Measurements from ENCODE around the gene ANKRD39. TPM values are rescaled to one million over a fixed set of nuclear protein-coding genes. Genes with fewer than 3 reads are reported as not detected.

ANKRD39 gene
- total and polyA plus RNA-seq, 4 donors, result 4.7 to 22.7 (median 10.7) TPM

DNA sequence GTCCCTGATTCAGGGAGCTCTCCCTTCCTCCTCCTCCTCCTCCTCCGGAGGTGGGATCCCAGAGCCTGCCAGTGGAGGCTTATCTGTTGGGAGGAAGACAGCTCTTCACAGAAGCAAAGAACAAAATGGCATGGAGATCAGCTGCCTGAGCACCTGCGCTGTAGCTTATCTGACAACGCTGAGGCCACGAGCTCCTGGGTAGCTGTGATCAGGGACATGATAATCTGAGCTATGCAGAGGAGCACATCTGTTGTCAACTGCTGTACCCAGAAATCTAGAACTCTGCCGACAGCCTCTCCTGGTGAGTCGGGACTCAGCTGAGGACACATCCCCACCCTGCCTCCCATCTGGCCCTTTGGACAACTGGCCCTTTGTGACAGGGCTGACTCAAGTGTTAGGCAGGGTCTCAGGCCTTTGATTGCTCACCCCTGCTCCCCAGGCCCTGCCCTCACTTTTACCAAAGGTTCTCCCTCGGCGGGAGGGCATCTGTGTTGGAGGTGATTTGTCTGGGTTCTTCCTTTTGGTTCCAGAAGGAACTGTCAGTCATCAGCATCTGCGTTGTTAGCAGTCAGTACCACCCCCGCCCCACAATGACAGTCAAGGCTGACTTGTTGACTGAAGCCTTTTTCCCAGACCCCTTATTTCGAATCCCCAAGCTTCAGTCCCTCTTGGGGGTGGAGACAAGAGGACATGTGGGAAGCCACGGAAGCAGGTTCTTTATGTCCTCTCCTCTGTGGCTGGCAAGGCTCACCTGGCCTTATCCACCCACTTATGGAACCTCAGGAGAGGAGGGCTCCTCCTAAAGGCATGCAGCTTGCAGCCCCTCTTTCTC lies 47.6 kb downstream of the ANKRD39 start:
- TF ChIP-seq FOXA2 (IDR thresholded peaks at IDR 0.05) (no peak), EGR1 (IDR thresholded peaks at IDR 0.05; ENCODE audit: low read depth in 2 of 2) (no peak), NR2F2 (IDR thresholded peaks at IDR 0.05) (no peak), FOXA1 (IDR thresholded peaks at IDR 0.05) (no peak), JUND (IDR thresholded peaks at IDR 0.05) (no peak), SP1 (IDR thresholded peaks at IDR 0.05) (no peak)
- TF ChIP-seq, protein P1, sequence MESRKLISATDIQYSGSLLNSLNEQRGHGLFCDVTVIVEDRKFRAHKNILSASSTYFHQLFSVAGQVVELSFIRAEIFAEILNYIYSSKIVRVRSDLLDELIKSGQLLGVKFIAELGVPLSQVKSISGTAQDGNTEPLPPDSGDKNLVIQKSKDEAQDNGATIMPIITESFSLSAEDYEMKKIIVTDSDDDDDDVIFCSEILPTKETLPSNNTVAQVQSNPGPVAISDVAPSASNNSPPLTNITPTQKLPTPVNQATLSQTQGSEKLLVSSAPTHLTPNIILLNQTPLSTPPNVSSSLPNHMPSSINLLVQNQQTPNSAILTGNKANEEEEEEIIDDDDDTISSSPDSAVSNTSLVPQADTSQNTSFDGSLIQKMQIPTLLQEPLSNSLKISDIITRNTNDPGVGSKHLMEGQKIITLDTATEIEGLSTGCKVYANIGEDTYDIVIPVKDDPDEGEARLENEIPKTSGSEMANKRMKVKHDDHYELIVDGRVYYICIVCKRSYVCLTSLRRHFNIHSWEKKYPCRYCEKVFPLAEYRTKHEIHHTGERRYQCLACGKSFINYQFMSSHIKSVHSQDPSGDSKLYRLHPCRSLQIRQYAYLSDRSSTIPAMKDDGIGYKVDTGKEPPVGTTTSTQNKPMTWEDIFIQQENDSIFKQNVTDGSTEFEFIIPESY (IDR thresholded peaks at IDR 0.05), result no peak
- TF ChIP-seq, protein P2, sequence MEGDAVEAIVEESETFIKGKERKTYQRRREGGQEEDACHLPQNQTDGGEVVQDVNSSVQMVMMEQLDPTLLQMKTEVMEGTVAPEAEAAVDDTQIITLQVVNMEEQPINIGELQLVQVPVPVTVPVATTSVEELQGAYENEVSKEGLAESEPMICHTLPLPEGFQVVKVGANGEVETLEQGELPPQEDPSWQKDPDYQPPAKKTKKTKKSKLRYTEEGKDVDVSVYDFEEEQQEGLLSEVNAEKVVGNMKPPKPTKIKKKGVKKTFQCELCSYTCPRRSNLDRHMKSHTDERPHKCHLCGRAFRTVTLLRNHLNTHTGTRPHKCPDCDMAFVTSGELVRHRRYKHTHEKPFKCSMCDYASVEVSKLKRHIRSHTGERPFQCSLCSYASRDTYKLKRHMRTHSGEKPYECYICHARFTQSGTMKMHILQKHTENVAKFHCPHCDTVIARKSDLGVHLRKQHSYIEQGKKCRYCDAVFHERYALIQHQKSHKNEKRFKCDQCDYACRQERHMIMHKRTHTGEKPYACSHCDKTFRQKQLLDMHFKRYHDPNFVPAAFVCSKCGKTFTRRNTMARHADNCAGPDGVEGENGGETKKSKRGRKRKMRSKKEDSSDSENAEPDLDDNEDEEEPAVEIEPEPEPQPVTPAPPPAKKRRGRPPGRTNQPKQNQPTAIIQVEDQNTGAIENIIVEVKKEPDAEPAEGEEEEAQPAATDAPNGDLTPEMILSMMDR (IDR thresholded peaks at IDR 0.05; ENCODE audit: low read depth, low read length, missing input control), result no peak
- TF ChIP-seq, protein P3, sequence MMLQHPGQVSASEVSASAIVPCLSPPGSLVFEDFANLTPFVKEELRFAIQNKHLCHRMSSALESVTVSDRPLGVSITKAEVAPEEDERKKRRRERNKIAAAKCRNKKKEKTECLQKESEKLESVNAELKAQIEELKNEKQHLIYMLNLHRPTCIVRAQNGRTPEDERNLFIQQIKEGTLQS (IDR thresholded peaks at IDR 0.05), result no peak
- Histone ChIP-seq H3K9me3 (ENCODE audit: control insufficient read depth in 4 of 4, low read length in 3 of 4) (no peaks in the 10 kb centered on the region), H3K27ac (ENCODE audit: low read depth in 1 of 2, low read length in 2 of 2) (no peak overlapping the region), H3K27me3 (ENCODE audit: control insufficient read depth in 4 of 4, insufficient read depth in 4 of 4, low read length in 3 of 4) (no peaks in the 10 kb centered on the region), H3K4me1 (ENCODE audit: control insufficient read depth in 4 of 4, insufficient read depth in 4 of 4, low read length in 3 of 4) (peaks cover 1 to 10% (median 4%) of the 10 kb centered on the region in 4 donors), H3K4me3 (ENCODE audit: low read depth in 1 of 3, low read length in 3 of 3) (no peak overlapping the region), H3K36me3 (ENCODE audit: control insufficient read depth in 4 of 4, insufficient read depth in 3 of 4, low read depth in 1 of 4, low read length in 3 of 4) (no peaks in the 10 kb centered on the region), H3K9ac (ENCODE audit: low read depth in 1 of 2, low read length in 2 of 2) (no peak overlapping the region)
- no peak for DNase-seq (ENCODE audit: low spot score)
- 89% methylated on average over 12 of the region's 12 CpGs for WGBS

DNA sequence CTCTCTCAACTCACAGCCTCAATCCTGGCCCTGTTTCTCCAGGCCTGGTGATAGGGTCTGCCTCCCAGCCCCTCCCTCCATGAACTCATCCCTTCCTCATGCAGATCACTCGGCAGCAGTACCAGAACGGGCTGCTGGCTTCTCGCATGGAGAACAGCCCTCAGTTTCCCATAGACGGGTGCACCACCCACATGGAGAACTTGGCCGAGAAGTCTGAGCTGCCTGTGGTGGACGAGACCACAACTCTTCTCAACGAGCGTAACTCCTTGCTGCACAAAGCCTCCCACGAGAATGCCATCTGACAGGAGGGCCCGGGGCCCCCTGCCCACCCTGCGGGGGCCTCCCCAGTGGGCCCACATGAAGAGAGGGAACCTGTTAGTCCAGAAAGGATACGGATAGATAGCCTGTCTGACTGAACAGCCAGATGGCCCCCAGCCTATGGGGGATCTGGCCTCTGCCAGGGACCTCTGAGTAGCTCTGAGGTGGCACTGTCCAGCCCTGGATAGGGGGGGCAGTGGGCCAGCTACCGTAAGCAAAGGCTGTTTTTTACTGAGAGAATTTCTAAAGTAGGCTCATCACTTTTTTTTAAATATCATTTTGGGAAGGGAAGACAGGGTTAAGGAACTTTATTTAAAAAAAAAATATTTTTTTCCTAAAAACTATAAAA lies 48.5 kb downstream of the ANKRD39 start:
- Histone ChIP-seq H3K4me3 (ENCODE audit: low read depth in 1 of 3, low read length in 3 of 3) (no peak overlapping the region), H3K9ac (ENCODE audit: low read depth in 1 of 2, low read length in 2 of 2) (no peak overlapping the region), H3K27ac (ENCODE audit: low read depth in 1 of 2, low read length in 2 of 2) (no peak overlapping the region), H3K4me1 (ENCODE audit: control insufficient read depth in 4 of 4, insufficient read depth in 4 of 4, low read length in 3 of 4) (peaks cover 0 to 6% (median 2%) of the 10 kb centered on the region in 4 donors), H3K36me3 (ENCODE audit: control insufficient read depth in 4 of 4, insufficient read depth in 3 of 4, low read depth in 1 of 4, low read length in 3 of 4) (no peaks in the 10 kb centered on the region), H3K9me3 (ENCODE audit: control insufficient read depth in 4 of 4, low read length in 3 of 4) (no peaks in the 10 kb centered on the region), H3K27me3 (ENCODE audit: control insufficient read depth in 4 of 4, insufficient read depth in 4 of 4, low read length in 3 of 4) (no peaks in the 10 kb centered on the region)
- 95% methylated on average over 13 of the region's 13 CpGs for WGBS
- no peak for DNase-seq (ENCODE audit: low spot score)
- TF ChIP-seq HNF4A (conservative IDR thresholded peaks at IDR 0.05), result no peak
- TF ChIP-seq, protein P4, sequence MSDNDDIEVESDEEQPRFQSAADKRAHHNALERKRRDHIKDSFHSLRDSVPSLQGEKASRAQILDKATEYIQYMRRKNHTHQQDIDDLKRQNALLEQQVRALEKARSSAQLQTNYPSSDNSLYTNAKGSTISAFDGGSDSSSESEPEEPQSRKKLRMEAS (IDR thresholded peaks at IDR 0.05), result no peak
- no peak for TF ChIP-seq FOXA1 (IDR thresholded peaks at IDR 0.05)
